Ishikawa (cell line): ENCODE measurements around the gene FARS2.

Experiments
- CEBPB ChIP-seq: IDR thresholded peaks from 2 replicates; pipeline ENCODE4 v1.6.1; 2012
- CREB1 ChIP-seq: IDR thresholded peaks from 2 replicates; pipeline ENCODE4 v1.6.1; 2012; ENCODE audit warnings: low read depth
- EGR1 ChIP-seq: IDR thresholded peaks from 2 replicates; pipeline ENCODE4 v1.6.1; 2012
- EP300 ChIP-seq: IDR thresholded peaks from 2 replicates; pipeline ENCODE4 v1.6.1; 2012; ENCODE audit warnings: borderline replicate concordance
- FOXM1 ChIP-seq: IDR thresholded peaks from 2 replicates; pipeline ENCODE4 v1.6.1; 2012; ENCODE audit warnings: low read depth, borderline replicate concordance
- MAX ChIP-seq: IDR thresholded peaks from 2 replicates; pipeline ENCODE4 v1.6.1; 2012
- NFIC ChIP-seq: IDR thresholded peaks from 2 replicates; pipeline ENCODE4 v1.6.1; 2012
- RAD21 ChIP-seq: IDR thresholded peaks from 2 replicates; pipeline ENCODE4 v1.6.1; 2012; ENCODE audit warnings: low read depth
- TAF1 ChIP-seq: IDR thresholded peaks from 2 replicates; pipeline ENCODE4 v1.6.1; 2012; ENCODE audit warnings: low read depth, mild to moderate bottlenecking
- TCF12 ChIP-seq: IDR thresholded peaks from 2 replicates; pipeline ENCODE4 v1.6.1; 2012; ENCODE audit warnings: low read depth
- TEAD4 ChIP-seq: IDR thresholded peaks from 2 replicates; pipeline ENCODE4 v1.6.1; 2012
- YY1 ChIP-seq: IDR thresholded peaks from 2 replicates; pipeline ENCODE4 v1.6.1; 2012; ENCODE audit warnings: low read depth
- ZBTB7A ChIP-seq: IDR thresholded peaks from 2 replicates; pipeline ENCODE4 v1.6.1; 2012; ENCODE audit warnings: low read depth
- TF ChIP-seq, protein P1 (sequence below): IDR thresholded peaks from 2 replicates; pipeline ENCODE4 v1.6.1; 2012; ENCODE audit warnings: low read depth, mild to moderate bottlenecking
- TF ChIP-seq, protein P2 (sequence below): IDR thresholded peaks from 2 replicates; pipeline ENCODE4 v1.6.1; 2012

Gene FARS2

GRCh38 chr6:5583528-5583927 is 322.2 kb downstream of the FARS2 start:
- TF ChIP-seq, protein P1, sequence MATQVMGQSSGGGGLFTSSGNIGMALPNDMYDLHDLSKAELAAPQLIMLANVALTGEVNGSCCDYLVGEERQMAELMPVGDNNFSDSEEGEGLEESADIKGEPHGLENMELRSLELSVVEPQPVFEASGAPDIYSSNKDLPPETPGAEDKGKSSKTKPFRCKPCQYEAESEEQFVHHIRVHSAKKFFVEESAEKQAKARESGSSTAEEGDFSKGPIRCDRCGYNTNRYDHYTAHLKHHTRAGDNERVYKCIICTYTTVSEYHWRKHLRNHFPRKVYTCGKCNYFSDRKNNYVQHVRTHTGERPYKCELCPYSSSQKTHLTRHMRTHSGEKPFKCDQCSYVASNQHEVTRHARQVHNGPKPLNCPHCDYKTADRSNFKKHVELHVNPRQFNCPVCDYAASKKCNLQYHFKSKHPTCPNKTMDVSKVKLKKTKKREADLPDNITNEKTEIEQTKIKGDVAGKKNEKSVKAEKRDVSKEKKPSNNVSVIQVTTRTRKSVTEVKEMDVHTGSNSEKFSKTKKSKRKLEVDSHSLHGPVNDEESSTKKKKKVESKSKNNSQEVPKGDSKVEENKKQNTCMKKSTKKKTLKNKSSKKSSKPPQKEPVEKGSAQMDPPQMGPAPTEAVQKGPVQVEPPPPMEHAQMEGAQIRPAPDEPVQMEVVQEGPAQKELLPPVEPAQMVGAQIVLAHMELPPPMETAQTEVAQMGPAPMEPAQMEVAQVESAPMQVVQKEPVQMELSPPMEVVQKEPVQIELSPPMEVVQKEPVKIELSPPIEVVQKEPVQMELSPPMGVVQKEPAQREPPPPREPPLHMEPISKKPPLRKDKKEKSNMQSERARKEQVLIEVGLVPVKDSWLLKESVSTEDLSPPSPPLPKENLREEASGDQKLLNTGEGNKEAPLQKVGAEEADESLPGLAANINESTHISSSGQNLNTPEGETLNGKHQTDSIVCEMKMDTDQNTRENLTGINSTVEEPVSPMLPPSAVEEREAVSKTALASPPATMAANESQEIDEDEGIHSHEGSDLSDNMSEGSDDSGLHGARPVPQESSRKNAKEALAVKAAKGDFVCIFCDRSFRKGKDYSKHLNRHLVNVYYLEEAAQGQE: no peak
- TF ChIP-seq MAX: no peak
- TF ChIP-seq ZBTB7A: no peak
- no peak for TF ChIP-seq CREB1
- TF ChIP-seq CEBPB: no peak
- TF ChIP-seq FOXM1: no peak
- TF ChIP-seq TAF1: no peak

- TF ChIP-seq EP300 (no peak), RAD21 (no peak), MAX (no peak), TAF1 (no peak)
- TF ChIP-seq, protein P1: no peak
These were observed 322.8 kb downstream of the FARS2 start for GRCh38 chr6:5584078-5584482.

GRCh38 chr6:5587648-5588047 is 326.3 kb downstream of the FARS2 start:
- TF ChIP-seq NFIC: no peak
- TF ChIP-seq, protein P1: no peak
- no peak for TF ChIP-seq TAF1
- no peak for TF ChIP-seq EGR1
- no peak for TF ChIP-seq RAD21
- no peak for TF ChIP-seq ZBTB7A
- TF ChIP-seq CREB1: no peak
- TF ChIP-seq MAX: no peak
- TF ChIP-seq TCF12: no peak
- TF ChIP-seq TEAD4: no peak
- TF ChIP-seq FOXM1: no peak
- TF ChIP-seq, protein P2, sequence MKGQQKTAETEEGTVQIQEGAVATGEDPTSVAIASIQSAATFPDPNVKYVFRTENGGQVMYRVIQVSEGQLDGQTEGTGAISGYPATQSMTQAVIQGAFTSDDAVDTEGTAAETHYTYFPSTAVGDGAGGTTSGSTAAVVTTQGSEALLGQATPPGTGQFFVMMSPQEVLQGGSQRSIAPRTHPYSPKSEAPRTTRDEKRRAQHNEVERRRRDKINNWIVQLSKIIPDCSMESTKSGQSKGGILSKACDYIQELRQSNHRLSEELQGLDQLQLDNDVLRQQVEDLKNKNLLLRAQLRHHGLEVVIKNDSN: no peak
- TF ChIP-seq EP300: no peak
- TF ChIP-seq YY1: no peak
- no peak for TF ChIP-seq CEBPB

DNA sequence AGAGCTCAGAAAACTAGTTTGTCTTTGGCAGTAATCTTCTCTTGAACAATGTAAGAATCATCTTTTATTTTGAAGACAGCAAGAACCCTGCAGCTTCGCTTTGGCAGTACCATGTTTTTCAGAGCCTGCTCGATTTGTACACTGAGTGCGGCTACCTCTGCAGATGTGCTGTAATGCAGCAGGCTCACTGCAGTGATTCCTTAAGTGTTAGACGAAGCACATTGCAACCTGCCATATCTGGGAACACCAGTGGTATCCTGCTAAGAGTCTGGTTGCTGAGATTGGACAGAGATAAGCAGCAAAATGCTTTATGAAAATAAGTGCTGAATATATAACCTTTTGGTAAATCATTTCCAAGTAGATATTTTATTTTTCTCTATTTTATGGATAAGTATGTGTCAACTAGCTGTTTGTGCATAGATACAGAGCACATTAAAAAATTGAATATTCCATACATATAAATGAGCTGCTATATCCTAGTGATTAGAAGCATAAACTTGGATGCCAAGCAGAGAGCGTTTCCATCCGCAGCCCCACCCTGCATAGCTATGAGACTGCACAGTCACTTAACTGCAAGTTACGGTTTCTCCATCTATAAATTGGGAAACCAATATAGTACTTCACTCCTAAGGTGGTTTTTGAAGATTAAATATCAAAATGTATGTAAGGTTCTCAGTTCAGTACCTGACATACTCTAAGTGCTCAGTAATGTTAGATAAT is 328.3 kb downstream of the FARS2 start:
- TF ChIP-seq YY1: no peak
- no peak for TF ChIP-seq CREB1
- TF ChIP-seq FOXM1: no peak
- TF ChIP-seq, protein P1: no peak
- no peak for TF ChIP-seq EP300
- TF ChIP-seq, protein P2: no peak
- TF ChIP-seq EGR1: no peak
- no peak for TF ChIP-seq NFIC
- TF ChIP-seq CEBPB: no peak
- TF ChIP-seq ZBTB7A: no peak
- TF ChIP-seq TAF1: no peak
- TF ChIP-seq TCF12: no peak
- no peak for TF ChIP-seq TEAD4
- TF ChIP-seq RAD21: no peak
- TF ChIP-seq MAX: no peak
